Ectodermal cell (in vitro differentiated cells): ENCODE data around the gene EEF1AKMT2.

Experiments used
- H3K27ac ChIP-seq: 2 replicates; pipeline ENCODE4 v1.7.0; 2013; ENCODE audit warnings: mild to moderate bottlenecking, low read depth, low read length; ENCODE audit not compliant: insufficient read depth, poor library complexity, severe bottlenecking
- H3K27me3 ChIP-seq: 2 replicates; pipeline ENCODE4 v1.7.0; 2013; ENCODE audit warnings: mild to moderate bottlenecking, low read length; ENCODE audit not compliant: insufficient read depth, control insufficient read depth, poor library complexity, severe bottlenecking
- H3K36me3 ChIP-seq: one replicate; pipeline ENCODE4 v1.7.0; 2013; ENCODE audit warnings: low read length; ENCODE audit not compliant: control insufficient read depth, insufficient read depth
- H3K4me1 ChIP-seq: one replicate; pipeline ENCODE4 v1.7.0; 2013; ENCODE audit warnings: low read length; ENCODE audit not compliant: control insufficient read depth, insufficient read depth
- H3K4me3 ChIP-seq: 2 replicates; pipeline ENCODE4 v1.7.0; 2013; ENCODE audit warnings: low read depth, low read length, control low read depth; ENCODE audit not compliant: insufficient read depth
- H3K9me3 ChIP-seq: 2 replicates; pipeline ENCODE4 v1.7.0; 2013; ENCODE audit warnings: mild to moderate bottlenecking, low read length, moderate library complexity; ENCODE audit not compliant: control insufficient read depth
- WGBS, 2 experiments: methylation state at CpG; one replicate each; pipeline ENCODE4 v1.1.7; 2013; ENCODE audit warnings: missing lambda C conversion rate in 2 of 2; 5-methylcytosine and 5-hydroxymethylcytosine counted together

Gene EEF1AKMT2

GRCh38 chr10:124731551-124731950, 60.1 kb downstream of the EEF1AKMT2 start:
- H3K27ac ChIP-seq: no peak overlapping the region
- no peaks in the 10 kb centered on the region for H3K27me3 ChIP-seq
- no peaks in the 10 kb centered on the region for H3K9me3 ChIP-seq

GRCh38 chr10:124730790-124731189, 60.9 kb downstream of the EEF1AKMT2 start:
- Histone ChIP-seq H3K9me3 (no peaks in the 10 kb centered on the region), H3K36me3 (no peaks in the 10 kb centered on the region), H3K27ac (no peak overlapping the region), H3K27me3 (no peaks in the 10 kb centered on the region), H3K4me1 (no peaks in the 10 kb centered on the region), H3K4me3 (no peak overlapping the region)
- 94 to 96% methylated on average over 3 of the region's 3 CpGs for WGBS, 2 experiments

More at GRCh38 chr10:124731551-124731950, 60.1 kb downstream of the EEF1AKMT2 start:
- Histone ChIP-seq H3K4me1 (no peaks in the 10 kb centered on the region), H3K4me3 (no peak overlapping the region), H3K36me3 (no peaks in the 10 kb centered on the region)
- WGBS, 2 experiments: 91 to 94% methylated on average over 9 of the region's 9 CpGs

- Histone ChIP-seq H3K27ac (no peak overlapping the region), H3K36me3 (no peaks in the 10 kb centered on the region), H3K27me3 (no peaks in the 10 kb centered on the region), H3K9me3 (no peaks in the 10 kb centered on the region), H3K4me3 (no peak overlapping the region), H3K4me1 (peaks cover 10% of the 10 kb centered on the region)
- WGBS, 2 experiments: 77 to 79% methylated on average over 8 of the region's 8 CpGs
Observed at GRCh38 chr10:124728830-124729661, 62.6 kb downstream of the EEF1AKMT2 start.

- 92 to 93% methylated on average over 14 of the region's 14 CpGs for whole genome bisulfite sequencing, 2 experiments
- Histone ChIP-seq H3K4me1 (peaks cover 17% of the 10 kb centered on the region), H3K4me3 (no peak overlapping the region), H3K27ac (no peak overlapping the region), H3K27me3 (no peaks in the 10 kb centered on the region), H3K9me3 (no peaks in the 10 kb centered on the region), H3K36me3 (no peaks in the 10 kb centered on the region)
Observed at GRCh38 chr10:124728071-124728829, 63.4 kb downstream of the EEF1AKMT2 start.

GRCh38 chr10:124727361-124727960, 64.2 kb downstream of the EEF1AKMT2 start:
- WGBS, 2 experiments: 91 to 93% methylated on average over 6 of the region's 6 CpGs
- Histone ChIP-seq H3K36me3 (no peaks in the 10 kb centered on the region), H3K27ac (no peak overlapping the region), H3K9me3 (no peaks in the 10 kb centered on the region), H3K4me1 (peaks cover 19% of the 10 kb centered on the region), H3K27me3 (no peaks in the 10 kb centered on the region), H3K4me3 (no peak overlapping the region)

- no peak overlapping the region for H3K4me3 ChIP-seq
- H3K4me1 ChIP-seq: peaks cover 19% of the 10 kb centered on the region
- H3K27me3 ChIP-seq: no peaks in the 10 kb centered on the region
- 93 to 97% methylated on average over 7 of the region's 7 CpGs for WGBS, 2 experiments
- no peaks in the 10 kb centered on the region for H3K36me3 ChIP-seq
- H3K9me3 ChIP-seq: no peaks in the 10 kb centered on the region
- no peak overlapping the region for H3K27ac ChIP-seq
Observed at GRCh38 chr10:124725791-124726190, 65.9 kb downstream of the EEF1AKMT2 start.

GRCh38 chr10:124725171-124725631, 66.5 kb downstream of the EEF1AKMT2 start:
- 84 to 85% methylated on average over 9 of the region's 9 CpGs for WGBS, 2 experiments
- Histone ChIP-seq H3K27ac (no peak overlapping the region), H3K9me3 (no peaks in the 10 kb centered on the region), H3K4me3 (no peak overlapping the region), H3K27me3 (no peaks in the 10 kb centered on the region), H3K4me1 (peaks cover 19% of the 10 kb centered on the region), H3K36me3 (no peaks in the 10 kb centered on the region)

- H3K27ac ChIP-seq: no peak overlapping the region
- no peak overlapping the region for H3K4me3 ChIP-seq
- no peaks in the 10 kb centered on the region for H3K9me3 ChIP-seq
- peaks cover 19% of the 10 kb centered on the region for H3K4me1 ChIP-seq
- no peaks in the 10 kb centered on the region for H3K36me3 ChIP-seq
- no peaks in the 10 kb centered on the region for H3K27me3 ChIP-seq
- 81 to 84% methylated on average over 20 of the region's 20 CpGs for WGBS, 2 experiments
Observed at GRCh38 chr10:124724279-124725027, 67.2 kb downstream of the EEF1AKMT2 start.

GRCh38 chr10:124723826-124724225, 67.9 kb downstream of the EEF1AKMT2 start:
- H3K9me3 ChIP-seq: no peaks in the 10 kb centered on the region
- H3K27me3 ChIP-seq: no peaks in the 10 kb centered on the region
- no peak overlapping the region for H3K4me3 ChIP-seq
- no peak overlapping the region for H3K27ac ChIP-seq
- H3K4me1 ChIP-seq: peaks cover 19% of the 10 kb centered on the region
- WGBS, 2 experiments: 93 to 96% methylated on average over 9 of the region's 9 CpGs
- no peaks in the 10 kb centered on the region for H3K36me3 ChIP-seq
